ENCODE data around the gene PIGZ.

Gene PIGZ

GRCh38 chr3:196942915-196943277, 25.7 kb downstream of the PIGZ start:
- H3K4me3 ChIP-seq = peak overlapping the region; percentile 97
- peaks cover 26% of the 10 kb centered on the region for H3K36me3 ChIP-seq (ENCODE audit: insufficient read depth, low read length)
- no peak for DNase-seq (ENCODE audit: low read depth, low spot score)
- peak overlapping the region; percentile 84 for H3K9ac ChIP-seq (ENCODE audit: insufficient read length)
- no peak for TF ChIP-seq POLR2AphosphoS5 (IDR thresholded peaks at IDR 0.05; ENCODE audit: borderline replicate concordance, low read depth, low read length)
- no peak for TF ChIP-seq EZH2 (IDR thresholded peaks at IDR 0.05)
- no peak for TF ChIP-seq FOXP2 (optimal IDR thresholded peaks at IDR 0.05; ENCODE audit: control extremely low read depth, extremely low read length, insufficient read depth)
- peak overlapping the region; percentile 50; the same call in 1 of the 2 replicates for H3K27ac ChIP-seq
- no peaks in the 10 kb centered on the region for H3K9me3 ChIP-seq (ENCODE audit: low read depth, low read length)

DNA sequence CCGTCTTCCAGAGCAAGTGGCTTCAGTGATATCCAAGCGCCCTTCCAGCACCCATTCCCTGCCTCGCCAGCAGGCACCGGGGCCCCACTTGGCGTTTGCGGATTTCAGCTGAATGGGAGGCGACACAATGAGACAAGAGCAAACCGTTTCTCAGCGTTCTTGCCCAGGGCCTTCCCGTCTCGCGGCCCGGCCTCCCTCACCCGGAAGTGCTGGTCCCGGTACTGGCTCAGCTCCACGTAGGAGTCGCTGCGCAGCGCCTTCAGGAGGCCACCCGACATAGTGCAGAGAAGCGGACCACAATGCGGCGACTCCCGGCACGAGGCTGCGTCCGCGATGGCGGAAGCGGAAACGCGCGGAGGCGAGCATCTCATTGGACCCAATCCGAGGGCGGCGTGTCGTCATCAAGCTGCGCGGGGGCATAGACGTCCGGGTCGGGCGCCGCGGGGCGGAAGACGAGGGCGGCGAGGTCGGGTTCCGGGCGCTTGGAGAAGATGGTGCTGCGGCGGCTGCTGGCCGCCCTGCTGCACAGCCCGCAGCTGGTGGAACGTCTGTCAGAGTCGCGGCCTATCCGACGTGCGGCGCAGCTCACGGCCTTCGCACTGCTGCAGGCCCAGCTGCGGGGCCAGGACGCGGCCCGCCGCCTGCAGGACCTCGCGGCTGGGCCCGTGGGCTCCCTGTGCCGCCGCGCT, 26.3 kb downstream of the PIGZ start, which contains the start of gene NCBP2:
NCBP2 (minus strand) TSS at position 303 of the 689 bp plus-strand sequence; CDS start at position 278, 25 bp downstream.
- peak; percentile 98 for DNase-seq (ENCODE audit: low read depth, low spot score)
- peak within 1 kb of the TSS; percentile 94 for H3K9ac ChIP-seq (ENCODE audit: insufficient read length)
- no peak for TF ChIP-seq EZH2 (IDR thresholded peaks at IDR 0.05)
- peak; percentile 42 for TF ChIP-seq FOXP2 (optimal IDR thresholded peaks at IDR 0.05; ENCODE audit: control extremely low read depth, extremely low read length, insufficient read depth)
- TF ChIP-seq POLR2AphosphoS5 (IDR thresholded peaks at IDR 0.05; ENCODE audit: borderline replicate concordance, low read depth, low read length) = peak; percentile 98
- H3K36me3 ChIP-seq (ENCODE audit: insufficient read depth, low read length) = peaks cover 31% of the 10 kb centered on the region
- no peaks in the 10 kb centered on the region for H3K9me3 ChIP-seq (ENCODE audit: low read depth, low read length)
- H3K27ac ChIP-seq = peak within 1 kb of the TSS; percentile 91
- H3K4me3 ChIP-seq = peak within 1 kb of the TSS; percentile 97

DNA sequence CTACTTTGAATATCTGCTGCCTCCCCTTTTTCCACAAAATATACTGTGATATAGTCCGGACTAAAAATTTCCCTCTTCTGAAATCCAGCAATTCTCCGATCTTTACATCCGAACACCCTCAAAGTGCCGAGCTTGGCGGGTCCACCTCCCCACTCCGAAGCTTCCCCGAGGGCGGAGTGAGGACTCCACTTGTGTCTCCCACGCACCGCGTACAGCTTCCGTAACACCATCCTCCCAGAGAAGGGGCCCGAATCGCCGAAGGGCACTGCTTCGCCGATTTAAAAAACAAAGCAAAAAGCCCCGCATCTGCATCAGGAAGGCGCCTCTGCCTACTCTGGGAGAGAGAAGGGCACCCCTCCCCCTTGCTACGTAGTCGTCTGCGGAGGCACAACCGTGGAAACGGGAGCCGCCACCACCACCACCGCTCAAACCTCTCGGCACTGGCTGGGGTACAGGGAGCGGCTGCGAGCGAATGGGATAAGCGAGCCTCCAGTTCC, 26.9 kb downstream of the PIGZ start:
- H3K9me3 ChIP-seq (ENCODE audit: low read depth, low read length) = no peaks in the 10 kb centered on the region
- H3K9ac ChIP-seq (ENCODE audit: insufficient read length) = peak overlapping the region; percentile 94
- peaks cover 37% of the 10 kb centered on the region for H3K36me3 ChIP-seq (ENCODE audit: insufficient read depth, low read length)
- peak overlapping the region; percentile 97 for H3K4me3 ChIP-seq
- DNase-seq (ENCODE audit: low read depth, low spot score) = no peak
- peak overlapping the region; percentile 91 for H3K27ac ChIP-seq
- TF ChIP-seq POLR2AphosphoS5 (IDR thresholded peaks at IDR 0.05; ENCODE audit: borderline replicate concordance, low read depth, low read length) = no peak
- TF ChIP-seq FOXP2 (optimal IDR thresholded peaks at IDR 0.05; ENCODE audit: control extremely low read depth, extremely low read length, insufficient read depth) = no peak
- no peak for TF ChIP-seq EZH2 (IDR thresholded peaks at IDR 0.05)

DNA sequence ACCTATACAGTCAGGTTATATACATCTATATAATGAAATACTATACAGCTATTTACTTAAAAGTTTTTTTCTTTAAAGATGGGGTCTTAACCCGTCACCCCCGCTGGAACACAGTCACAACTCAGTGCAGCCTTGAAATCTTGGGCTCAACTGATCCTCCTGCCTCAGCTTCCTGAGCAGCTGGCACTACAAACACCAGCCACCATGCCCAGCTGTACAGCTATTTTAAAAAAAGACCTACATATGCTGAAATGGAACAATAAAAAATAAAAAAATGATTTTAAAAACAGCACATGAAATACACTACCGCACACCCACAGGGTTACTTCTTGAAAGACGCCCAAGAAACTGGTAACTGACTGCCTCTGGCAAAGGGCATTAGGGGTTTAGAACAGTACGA, 30.1 kb downstream of the PIGZ start:
- H3K9ac ChIP-seq (ENCODE audit: insufficient read length) = peak overlapping the region; percentile 19
- no peaks in the 10 kb centered on the region for H3K9me3 ChIP-seq (ENCODE audit: low read depth, low read length)
- no peak overlapping the region for H3K4me3 ChIP-seq
- H3K27ac ChIP-seq = peak overlapping the region; percentile 38
- no peak for DNase-seq (ENCODE audit: low read depth, low spot score)
- TF ChIP-seq FOXP2 (optimal IDR thresholded peaks at IDR 0.05; ENCODE audit: control extremely low read depth, extremely low read length, insufficient read depth) = no peak
- no peak for TF ChIP-seq POLR2AphosphoS5 (IDR thresholded peaks at IDR 0.05; ENCODE audit: borderline replicate concordance, low read depth, low read length)
- TF ChIP-seq EZH2 (IDR thresholded peaks at IDR 0.05) = no peak
- peaks cover 68% of the 10 kb centered on the region for H3K36me3 ChIP-seq (ENCODE audit: insufficient read depth, low read length)

DNA sequence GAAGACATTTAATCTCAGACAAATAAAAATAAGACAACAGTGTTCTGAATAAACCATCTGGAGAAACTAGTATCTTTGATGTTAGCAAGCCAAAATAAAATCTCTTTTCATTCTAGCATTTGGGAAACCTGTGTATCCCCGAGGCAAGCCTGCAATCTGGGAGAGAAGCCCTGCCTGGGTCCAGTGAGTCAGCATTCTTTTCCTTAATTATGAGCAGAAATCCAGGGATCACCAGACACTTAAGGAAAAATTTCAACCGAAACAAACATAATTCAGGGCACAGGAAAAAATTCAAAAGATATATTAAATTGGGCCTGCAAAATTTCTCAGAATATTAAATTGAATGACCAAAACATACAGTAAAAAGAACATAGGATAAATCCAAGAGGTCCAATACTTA, 30.5 kb downstream of the PIGZ start:
- H3K9me3 ChIP-seq (ENCODE audit: low read depth, low read length) = no peaks in the 10 kb centered on the region
- H3K27ac ChIP-seq = peak overlapping the region; percentile 38
- peaks cover 71% of the 10 kb centered on the region for H3K36me3 ChIP-seq (ENCODE audit: insufficient read depth, low read length)
- DNase-seq (ENCODE audit: low read depth, low spot score) = no peak
- TF ChIP-seq EZH2 (IDR thresholded peaks at IDR 0.05) = no peak
- no peak for TF ChIP-seq POLR2AphosphoS5 (IDR thresholded peaks at IDR 0.05; ENCODE audit: borderline replicate concordance, low read depth, low read length)
- TF ChIP-seq FOXP2 (optimal IDR thresholded peaks at IDR 0.05; ENCODE audit: control extremely low read depth, extremely low read length, insufficient read depth) = no peak
- no peak overlapping the region for H3K4me3 ChIP-seq
- no peak overlapping the region for H3K9ac ChIP-seq (ENCODE audit: insufficient read length)

DNA sequence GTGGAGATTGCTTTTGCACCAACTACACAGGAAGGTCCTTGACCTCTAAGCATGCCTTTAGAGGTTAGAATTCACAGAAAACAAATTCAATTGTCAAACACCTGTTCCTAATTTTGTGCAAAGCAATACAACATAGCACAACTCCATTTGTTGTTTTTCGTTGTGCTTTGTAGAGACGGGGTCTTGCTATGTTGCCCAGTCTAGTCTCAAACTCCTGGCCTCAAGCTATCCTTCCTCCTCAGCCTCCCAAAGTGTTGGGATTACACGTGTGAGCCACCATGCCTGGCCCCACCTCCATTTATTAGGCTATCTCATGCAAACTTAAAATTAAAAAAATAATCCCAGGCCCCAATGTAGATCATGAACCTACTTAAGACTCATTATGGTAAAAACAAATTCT, 32.3 kb downstream of the PIGZ start:
- no peak for DNase-seq (ENCODE audit: low read depth, low spot score)
- Histone ChIP-seq H3K9ac (ENCODE audit: insufficient read length) (no peak overlapping the region), H3K9me3 (ENCODE audit: low read depth, low read length) (no peaks in the 10 kb centered on the region), H3K36me3 (ENCODE audit: insufficient read depth, low read length) (peaks cover 87% of the 10 kb centered on the region), H3K4me3 (no peak overlapping the region), H3K27ac (no peak overlapping the region)
- TF ChIP-seq EZH2 (IDR thresholded peaks at IDR 0.05) (no peak), POLR2AphosphoS5 (IDR thresholded peaks at IDR 0.05; ENCODE audit: borderline replicate concordance, low read depth, low read length) (no peak), FOXP2 (optimal IDR thresholded peaks at IDR 0.05; ENCODE audit: control extremely low read depth, extremely low read length, insufficient read depth) (no peak)

DNA sequence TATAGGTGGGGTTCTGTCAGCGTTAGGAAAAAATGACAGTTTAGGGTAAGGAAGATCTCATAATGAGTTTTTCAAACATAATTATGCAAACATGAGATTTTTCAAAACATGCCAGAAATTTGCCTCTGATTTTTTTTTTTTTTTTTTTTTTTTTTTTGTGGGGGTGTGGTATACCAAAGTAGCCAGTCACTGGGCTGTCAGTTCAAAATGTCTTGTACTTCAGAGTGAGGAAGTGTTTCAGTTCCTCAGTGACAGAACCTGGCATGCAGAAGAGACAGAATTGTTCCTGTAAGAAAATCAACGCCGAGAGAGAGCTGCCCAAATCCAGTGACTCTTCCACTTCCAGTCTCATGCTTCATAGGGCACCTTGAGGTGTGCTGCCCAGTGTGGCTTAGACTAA, 36.0 kb downstream of the PIGZ start:
- H3K9me3 ChIP-seq (ENCODE audit: low read depth, low read length) = no peaks in the 10 kb centered on the region
- DNase-seq (ENCODE audit: low read depth, low spot score) = no peak
- peaks cover 76% of the 10 kb centered on the region for H3K36me3 ChIP-seq (ENCODE audit: insufficient read depth, low read length)
- TF ChIP-seq POLR2AphosphoS5 (IDR thresholded peaks at IDR 0.05; ENCODE audit: borderline replicate concordance, low read depth, low read length) (no peak; the same call in 1 of the 2 replicates), EZH2 (IDR thresholded peaks at IDR 0.05) (no peak), FOXP2 (optimal IDR thresholded peaks at IDR 0.05; ENCODE audit: control extremely low read depth, extremely low read length, insufficient read depth) (no peak)
- H3K27ac ChIP-seq = peak overlapping the region; percentile 32; the same call in 1 of the 2 replicates
- no peak overlapping the region for H3K4me3 ChIP-seq
- no peak overlapping the region for H3K9ac ChIP-seq (ENCODE audit: insufficient read length)

- no peak for TF ChIP-seq EZH2 (IDR thresholded peaks at IDR 0.05)
- no peak for TF ChIP-seq FOXP2 (optimal IDR thresholded peaks at IDR 0.05; ENCODE audit: control extremely low read depth, extremely low read length, insufficient read depth)
- no peak for TF ChIP-seq POLR2AphosphoS5 (IDR thresholded peaks at IDR 0.05; ENCODE audit: borderline replicate concordance, low read depth, low read length)
- Histone ChIP-seq H3K4me3 (no peak overlapping the region), H3K9ac (ENCODE audit: insufficient read length) (no peak overlapping the region), H3K9me3 (ENCODE audit: low read depth, low read length) (no peaks in the 10 kb centered on the region), H3K36me3 (ENCODE audit: insufficient read depth, low read length) (peaks cover 70% of the 10 kb centered on the region), H3K27ac (peak overlapping the region; percentile 32; the same call in 1 of the 2 replicates)
- DNase-seq (ENCODE audit: low read depth, low spot score) = no peak
These were observed 36.6 kb downstream of the PIGZ start for GRCh38 chr3:196931828-196932587.
